IPS-18a (cell line): Measurements from ENCODE around the gene CYP2W1.

Experiments
- H3K27ac ChIP-seq: one replicate; pipeline ENCODE4 v1.5.1; 2013; ENCODE audit warnings: low read length
- H3K27me3 ChIP-seq: one replicate; pipeline ENCODE4 v1.6.1; 2013; ENCODE audit warnings: mild to moderate bottlenecking, low read length; ENCODE audit not compliant: control insufficient read depth, insufficient read depth
- H3K36me3 ChIP-seq: one replicate; pipeline ENCODE4 v1.6.1; 2013; ENCODE audit warnings: low read depth, low read length; ENCODE audit not compliant: control insufficient read depth
- H3K4me1 ChIP-seq: one replicate; pipeline ENCODE4 v1.6.1; 2013; ENCODE audit warnings: low read depth, low read length; ENCODE audit not compliant: control insufficient read depth
- H3K4me3 ChIP-seq: one replicate; pipeline ENCODE4 v1.5.1; 2013; ENCODE audit warnings: low read length
- H3K9ac ChIP-seq: one replicate; pipeline ENCODE4 v1.6.1; 2013; ENCODE audit warnings: mild to moderate bottlenecking, low read length, moderate library complexity
- H3K9me3 ChIP-seq: one replicate; pipeline ENCODE4 v1.6.1; 2013; ENCODE audit warnings: low read depth, low read length; ENCODE audit not compliant: control insufficient read depth

CYP2W1 gene

GRCh38 chr7:963236-964078 is 19.5 kb upstream of the CYP2W1 start:
- Histone ChIP-seq H3K9ac (no peak overlapping the region), H3K4me1 (peaks cover 4% of the 10 kb centered on the region), H3K36me3 (peaks cover 6% of the 10 kb centered on the region), H3K27ac (no peak overlapping the region), H3K27me3 (no peaks in the 10 kb centered on the region), H3K4me3 (no peak overlapping the region), H3K9me3 (no peaks in the 10 kb centered on the region)

GRCh38 chr7:964401-965231 is 18.4 kb upstream of the CYP2W1 start:
- Histone ChIP-seq H3K4me3 (no peak overlapping the region), H3K27me3 (no peaks in the 10 kb centered on the region), H3K9ac (no peak overlapping the region), H3K36me3 (peaks cover 13% of the 10 kb centered on the region), H3K27ac (no peak overlapping the region), H3K4me1 (peaks cover 4% of the 10 kb centered on the region), H3K9me3 (no peaks in the 10 kb centered on the region)

- Histone ChIP-seq H3K9me3 (no peaks in the 10 kb centered on the region), H3K4me1 (peaks cover 4% of the 10 kb centered on the region), H3K36me3 (peaks cover 13% of the 10 kb centered on the region), H3K9ac (no peak overlapping the region), H3K27ac (no peak overlapping the region), H3K4me3 (no peak overlapping the region), H3K27me3 (no peaks in the 10 kb centered on the region)
These were observed 16.5 kb upstream of the CYP2W1 start for GRCh38 chr7:966291-967069.

- Histone ChIP-seq H3K27ac (no peak overlapping the region), H3K4me1 (peaks cover 4% of the 10 kb centered on the region), H3K4me3 (no peak overlapping the region), H3K9me3 (no peaks in the 10 kb centered on the region), H3K27me3 (no peaks in the 10 kb centered on the region), H3K9ac (no peak overlapping the region), H3K36me3 (peaks cover 20% of the 10 kb centered on the region)
These were observed 15.5 kb upstream of the CYP2W1 start for GRCh38 chr7:967361-968082.

GRCh38 chr7:968205-969105 is 14.5 kb upstream of the CYP2W1 start:
- Histone ChIP-seq H3K27me3 (no peaks in the 10 kb centered on the region), H3K9ac (no peak overlapping the region), H3K27ac (no peak overlapping the region), H3K9me3 (no peaks in the 10 kb centered on the region), H3K4me1 (peaks cover 2% of the 10 kb centered on the region), H3K36me3 (peaks cover 27% of the 10 kb centered on the region), H3K4me3 (no peak overlapping the region)

GRCh38 chr7:969403-969802 is 13.6 kb upstream of the CYP2W1 start:
- Histone ChIP-seq H3K4me3 (no peak overlapping the region), H3K9ac (no peak overlapping the region), H3K27ac (no peak overlapping the region), H3K4me1 (no peaks in the 10 kb centered on the region), H3K9me3 (no peaks in the 10 kb centered on the region), H3K27me3 (no peaks in the 10 kb centered on the region), H3K36me3 (peaks cover 27% of the 10 kb centered on the region)

GRCh38 chr7:970744-971143 is 12.2 kb upstream of the CYP2W1 start:
- no peak overlapping the region for H3K9ac ChIP-seq
- no peak overlapping the region for H3K27ac ChIP-seq

GRCh38 chr7:972110-972509 is 10.9 kb upstream of the CYP2W1 start:
- Histone ChIP-seq H3K27me3 (no peaks in the 10 kb centered on the region), H3K4me3 (no peak overlapping the region), H3K9ac (no peak overlapping the region), H3K27ac (no peak overlapping the region), H3K4me1 (no peaks in the 10 kb centered on the region), H3K9me3 (no peaks in the 10 kb centered on the region), H3K36me3 (peaks cover 27% of the 10 kb centered on the region)

More at GRCh38 chr7:970744-971143, 12.2 kb upstream of the CYP2W1 start:
- H3K27me3 ChIP-seq, result no peaks in the 10 kb centered on the region
- peaks cover 27% of the 10 kb centered on the region for H3K36me3 ChIP-seq
- no peaks in the 10 kb centered on the region for H3K9me3 ChIP-seq
- no peak overlapping the region for H3K4me3 ChIP-seq
- no peaks in the 10 kb centered on the region for H3K4me1 ChIP-seq

GRCh38 chr7:972676-973309 is 10.2 kb upstream of the CYP2W1 start:
- Histone ChIP-seq H3K27ac (no peak overlapping the region), H3K9me3 (no peaks in the 10 kb centered on the region), H3K9ac (no peak overlapping the region), H3K4me1 (no peaks in the 10 kb centered on the region), H3K36me3 (peaks cover 27% of the 10 kb centered on the region), H3K4me3 (no peak overlapping the region), H3K27me3 (no peaks in the 10 kb centered on the region)

- Histone ChIP-seq H3K9ac (no peak overlapping the region), H3K4me1 (no peaks in the 10 kb centered on the region), H3K4me3 (no peak overlapping the region), H3K36me3 (peaks cover 23% of the 10 kb centered on the region), H3K27ac (no peak overlapping the region), H3K27me3 (no peaks in the 10 kb centered on the region), H3K9me3 (no peaks in the 10 kb centered on the region)
These were observed 9.7 kb upstream of the CYP2W1 start for GRCh38 chr7:973312-973711.
